PC-9 (cell line): ENCODE measurements around the gene FAM98C. TPM values are rescaled to one million over a fixed set of nuclear protein-coding genes. Genes with fewer than 3 reads are reported as not detected.

Source experiments
- BruUV-seq: library from RNA; stranded (reverse); fragments of 400-500 nt; replicated peaks from 2 replicates; lab custom pipeline; 2021; lab: Mats Ljungman, UMichigan
- CTCF ChIA-PET: fragments of 300-600 bp; sonication (Branson Sonifier 250); formaldehyde crosslinking; loops from one replicate; lab custom pipeline; 2022; ENCODE audit warnings: antibody characterized with exemption; lab: Charles Lee
- POLR2A ChIA-PET: fragments of 300-600 bp; sonication (Branson Sonifier 250); formaldehyde crosslinking; loops from one replicate; lab custom pipeline; 2022; ENCODE audit warnings: antibody characterized with exemption; ENCODE audit not compliant: unreplicated experiment; lab: Charles Lee
- DNase-seq, 2 experiments: peaks; one replicate each; pipeline versions ENCODE4 v3.0.0 to v3.0.0-alpha.2; 2015 to 2022; ENCODE audit warnings: mixed read lengths in 1 of 2
- H2AFZ ChIP-seq: fragments of 200-600 bp; sonication (generic); 2 replicates; pipeline ENCODE4 v1.8.1; 2017; ENCODE audit warnings: antibody characterized with exemption
- H3F3A ChIP-seq: fragments of 200-600 bp; sonication (generic); 2 replicates; pipeline ENCODE4 v1.8.1; 2017; ENCODE audit warnings: antibody characterized with exemption, mild to moderate bottlenecking, low read depth; ENCODE audit not compliant: insufficient read depth
- H3K27ac ChIP-seq: fragments of 200-600 bp; sonication (generic); 2 replicates; pipeline ENCODE4 v1.6.1; 2016; ENCODE audit warnings: mixed run types
- H3K27me3 ChIP-seq: fragments of 200-600 bp; sonication (generic); 2 replicates; pipeline ENCODE4 v1.6.1; 2016; ENCODE audit warnings: low read depth, mixed run types; ENCODE audit not compliant: insufficient read depth
- H3K36me3 ChIP-seq: fragments of 200-600 bp; sonication (generic); 2 replicates; pipeline ENCODE4 v1.6.1; 2016; ENCODE audit warnings: low read depth, mixed run types
- H3K4me1 ChIP-seq: fragments of 200-600 bp; sonication (generic); replicated peaks from 2 replicates; pipeline ENCODE4 v1.6.1; 2016; ENCODE audit warnings: mixed run types; ENCODE audit not compliant: insufficient read depth
- H3K4me2 ChIP-seq: fragments of 200-600 bp; sonication (generic); 2 replicates; pipeline ENCODE4 v1.6.1; 2017; ENCODE audit warnings: mixed run types
- H3K4me3 ChIP-seq: fragments of 200-600 bp; sonication (generic); 2 replicates; pipeline ENCODE4 v1.6.1; 2016; ENCODE audit warnings: mixed run types
- H3K79me2 ChIP-seq: fragments of 200-600 bp; sonication (generic); 2 replicates; pipeline ENCODE4 v1.6.1; 2017; ENCODE audit warnings: low read depth, mixed run types
- H3K9me2 ChIP-seq: fragments of 200-600 bp; sonication (generic); 2 replicates; pipeline ENCODE4 v1.8.1; 2017; ENCODE audit warnings: mild to moderate bottlenecking; ENCODE audit not compliant: insufficient read depth
- H3K9me3 ChIP-seq: fragments of 200-600 bp; sonication (generic); 2 replicates; pipeline ENCODE4 v1.8.1; 2016; ENCODE audit warnings: low read depth; ENCODE audit not compliant: insufficient read depth
- H4K20me1 ChIP-seq: fragments of 200-600 bp; sonication (generic); 2 replicates; pipeline ENCODE4 v1.8.1; 2017; ENCODE audit not compliant: insufficient read depth
- CTCF ChIP-seq: fragments of 200-600 bp; sonication (generic); conservative IDR thresholded peaks from 2 replicates; pipeline ENCODE4 v1.6.1; 2017; ENCODE audit warnings: mixed run types, antibody characterized with exemption, mild to moderate bottlenecking, moderate library complexity
- EZH2 ChIP-seq: fragments of 200-600 bp; sonication (generic); IDR thresholded peaks from 2 replicates; pipeline ENCODE4 v1.8.0; 2017; ENCODE audit warnings: antibody characterized with exemption, low read depth
- intact Hi-C: fragments of 100-400 bp; cut with micrococcal nuclease; formaldehyde crosslinking; loops from one replicate; pipeline ENCODE4 v1.10.0; 2022; ENCODE audit not compliant: unreplicated experiment
- total RNA-seq: library from RNA; stranded (reverse); gene quantifications from 2 replicates; pipeline ENCODE4 v1.2.3, GENCODE V29; 2021

The FAM98C gene
- total RNA-seq, 1 experiment from 2014 or later = 15.8 TPM

- no peak for TF ChIP-seq EZH2
- no peak for TF ChIP-seq CTCF
- Histone ChIP-seq H3K9me2 (no peaks in the 10 kb centered on the region), H3K4me2 (no peak overlapping the region), H3K4me1 (no peaks in the 10 kb centered on the region), H4K20me1 (no peaks in the 10 kb centered on the region), H3K9me3 (no peaks in the 10 kb centered on the region), H3K27ac (no peak overlapping the region), H3K4me3 (no peak overlapping the region), H3K36me3 (no peaks in the 10 kb centered on the region), H3K79me2 (no peaks in the 10 kb centered on the region), H3K27me3 (peaks cover 25% of the 10 kb centered on the region), H3F3A (no peaks in the 10 kb centered on the region), H2AFZ (no peak overlapping the region)
- no peak for DNase-seq
- BruUV-seq = no TSS peak
- ChIA-PET CTCF (no interaction called here), POLR2A (no interaction called here)
- intact Hi-C loops = no loop called here
Measured at GRCh38 chr19:38440592-38440991, 37.7 kb downstream of the FAM98C start.

GRCh38 chr19:38441657-38442348 is 38.9 kb downstream of the FAM98C start:
- Histone ChIP-seq H4K20me1 (no peaks in the 10 kb centered on the region), H2AFZ (no peak overlapping the region), H3K9me2 (no peaks in the 10 kb centered on the region), H3K4me1 (no peaks in the 10 kb centered on the region), H3K4me3 (no peak overlapping the region), H3K79me2 (no peaks in the 10 kb centered on the region), H3K27ac (no peak overlapping the region), H3K9me3 (no peaks in the 10 kb centered on the region), H3F3A (no peaks in the 10 kb centered on the region), H3K27me3 (peaks cover 29% of the 10 kb centered on the region), H3K36me3 (no peaks in the 10 kb centered on the region), H3K4me2 (no peak overlapping the region)
- TF ChIP-seq CTCF (no peak), EZH2 (no peak)
- POLR2A ChIA-PET = no interaction called here
- CTCF ChIA-PET = no interaction called here
- DNase-seq = no peak
- intact Hi-C loops = no loop called here
- BruUV-seq = no TSS peak

- Histone ChIP-seq H3K9me3 (no peaks in the 10 kb centered on the region), H3K4me3 (no peak overlapping the region), H3K27me3 (peaks cover 32% of the 10 kb centered on the region), H2AFZ (no peak overlapping the region), H3K4me2 (no peak overlapping the region), H3K27ac (no peak overlapping the region), H3F3A (no peaks in the 10 kb centered on the region), H3K79me2 (no peaks in the 10 kb centered on the region), H3K36me3 (no peaks in the 10 kb centered on the region), H3K9me2 (no peaks in the 10 kb centered on the region), H3K4me1 (no peaks in the 10 kb centered on the region), H4K20me1 (no peaks in the 10 kb centered on the region)
- BruUV-seq = no TSS peak
- intact Hi-C loops = no loop called here
- ChIA-PET POLR2A (no interaction called here), CTCF (no interaction called here)
- DNase-seq = no peak
- TF ChIP-seq EZH2 = no peak
- no peak for TF ChIP-seq CTCF
Measured at GRCh38 chr19:38442736-38443135, 39.8 kb downstream of the FAM98C start.
